GM23248 (cell line): ENCODE results near the gene PLEKHD1.

Source experiments
- EZH2 ChIP-seq: fragments of 200-600 bp; sonication (generic); IDR thresholded peaks from 2 replicates; pipeline ENCODE4 v1.6.1; 2018; ENCODE audit warnings: antibody characterized with exemption, mild to moderate bottlenecking; ENCODE audit not compliant: insufficient read depth, poor library complexity, severe bottlenecking
- EZH2phosphoT487 ChIP-seq: fragments of 200-600 bp; sonication (generic); IDR thresholded peaks from 2 replicates; pipeline ENCODE4 v1.6.1; 2018; ENCODE audit warnings: antibody characterized with exemption, moderate library complexity, mild to moderate bottlenecking, low read depth; ENCODE audit not compliant: insufficient read depth

DNA sequence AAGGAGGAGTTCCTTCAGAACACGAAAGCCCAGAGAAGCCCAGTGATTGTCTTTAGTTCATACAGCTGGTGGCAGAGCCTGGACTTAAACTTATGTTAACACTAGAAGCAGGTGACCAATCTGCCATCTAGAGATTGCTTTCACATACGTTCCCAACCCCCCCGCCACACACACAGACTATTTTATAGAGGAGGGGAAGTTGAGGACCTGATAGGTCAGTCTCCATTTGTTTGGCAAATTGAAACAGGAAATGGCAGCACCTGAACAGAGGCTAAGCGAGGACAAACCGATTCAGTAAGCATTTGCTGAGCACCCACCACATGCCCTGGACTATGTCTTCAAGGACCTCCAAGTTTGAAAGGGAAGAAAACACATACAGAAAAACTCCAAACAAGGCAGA lies 4.8 kb upstream of the PLEKHD1 start:
- no peak for TF ChIP-seq EZH2
- no peak for TF ChIP-seq EZH2phosphoT487
